IMR-90 (cell line): ENCODE data around the gene GNAT2.

ENCODE experiments used
- BHLHE40 ChIP-seq: fragments of 150-350 bp; IDR thresholded peaks from 2 replicates; pipeline ENCODE4 v1.6.1; 2016; ENCODE audit warnings: mild to moderate bottlenecking, low read depth, low read length
- CEBPB ChIP-seq: IDR thresholded peaks from 2 replicates; pipeline ENCODE4 v1.6.1; 2012; ENCODE audit warnings: low read depth, low read length, improper control_type of control experiment
- MAFK ChIP-seq: IDR thresholded peaks from 2 replicates; pipeline ENCODE4 v1.6.1; 2012; ENCODE audit warnings: low read depth, low read length, improper control_type of control experiment
- MAZ ChIP-seq: IDR thresholded peaks from 2 replicates; pipeline ENCODE4 v1.6.1; 2012; ENCODE audit warnings: low read depth, mild to moderate bottlenecking, low read length, improper control_type of control experiment, moderate library complexity, borderline replicate concordance
- NFE2L2 ChIP-seq: fragments of 150-350 bp; IDR thresholded peaks from 2 replicates; pipeline ENCODE4 v1.6.1; 2016; ENCODE audit warnings: low read depth, mild to moderate bottlenecking, low read length
- POLR2A ChIP-seq: IDR thresholded peaks from 2 replicates; pipeline ENCODE4 v1.6.1; 2012; ENCODE audit warnings: mild to moderate bottlenecking, low read depth, low read length
- RAD21 ChIP-seq: IDR thresholded peaks from 2 replicates; pipeline ENCODE4 v1.6.1; 2012; ENCODE audit warnings: low read length, improper control_type of control experiment
- RCOR1 ChIP-seq: IDR thresholded peaks from 2 replicates; pipeline ENCODE4 v1.6.1; 2012; ENCODE audit warnings: mild to moderate bottlenecking, low read length, improper control_type of control experiment; ENCODE audit not compliant: insufficient replicate concordance
- RFX5 ChIP-seq: IDR thresholded peaks from 2 replicates; pipeline ENCODE4 v1.8.0; 2012; ENCODE audit warnings: low read depth, mild to moderate bottlenecking, low read length, moderate library complexity
- SMC3 ChIP-seq: fragments of 150-350 bp; IDR thresholded peaks from 2 replicates; pipeline ENCODE4 v1.6.1; 2016; ENCODE audit warnings: low read depth, mild to moderate bottlenecking, antibody characterized with exemption, low read length, moderate library complexity
- TF ChIP-seq, protein P1 (sequence below): conservative IDR thresholded peaks from 2 replicates; pipeline ENCODE4 v1.5.1; 2012; ENCODE audit warnings: mild to moderate bottlenecking, low read depth, low read length, improper control_type of control experiment
- TF ChIP-seq, protein P2 (sequence below): fragments of 150-350 bp; IDR thresholded peaks from 2 replicates; pipeline ENCODE4 v1.6.1; 2017; ENCODE audit warnings: mild to moderate bottlenecking, antibody characterized with exemption, low read length, low read depth
- TF ChIP-seq, protein P3 (sequence below): fragments of 150-350 bp; IDR thresholded peaks from 2 replicates; pipeline ENCODE4 v1.6.1; 2016; ENCODE audit warnings: low read depth, mild to moderate bottlenecking, low read length, moderate library complexity, borderline replicate concordance

DNA sequence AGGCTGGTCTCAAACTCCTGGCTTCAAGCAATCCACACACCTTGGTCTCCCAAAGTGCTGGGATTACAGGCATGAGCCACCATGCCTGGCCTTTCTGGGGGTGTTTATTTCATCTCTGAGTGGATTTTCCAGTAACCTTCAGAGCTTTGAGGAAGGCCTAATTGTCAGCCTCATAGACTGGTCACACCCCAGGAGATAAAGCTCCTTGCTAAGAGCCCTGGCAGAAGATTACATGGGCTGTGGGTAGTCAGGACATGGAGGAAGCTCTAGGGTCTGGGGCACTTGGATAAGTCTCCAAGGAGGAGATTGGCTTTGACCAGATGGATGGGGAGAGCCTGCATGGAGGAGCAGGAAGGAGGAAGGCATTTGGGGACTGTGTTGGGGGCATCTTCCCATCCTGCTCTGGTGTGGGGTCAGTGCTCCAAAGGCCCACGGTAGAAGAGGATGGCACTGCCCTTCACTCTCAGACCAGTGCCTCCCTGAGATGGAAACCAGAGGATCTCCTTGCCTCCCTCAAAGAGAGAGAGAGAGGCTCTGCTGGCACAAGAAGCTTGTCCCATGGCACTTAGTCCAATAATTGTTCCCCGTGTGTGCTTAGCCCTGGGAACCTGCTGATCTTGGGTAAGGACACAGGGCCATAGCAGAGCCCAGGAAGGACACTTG, 21.8 kb upstream of the GNAT2 start:
- TF ChIP-seq, protein P1, sequence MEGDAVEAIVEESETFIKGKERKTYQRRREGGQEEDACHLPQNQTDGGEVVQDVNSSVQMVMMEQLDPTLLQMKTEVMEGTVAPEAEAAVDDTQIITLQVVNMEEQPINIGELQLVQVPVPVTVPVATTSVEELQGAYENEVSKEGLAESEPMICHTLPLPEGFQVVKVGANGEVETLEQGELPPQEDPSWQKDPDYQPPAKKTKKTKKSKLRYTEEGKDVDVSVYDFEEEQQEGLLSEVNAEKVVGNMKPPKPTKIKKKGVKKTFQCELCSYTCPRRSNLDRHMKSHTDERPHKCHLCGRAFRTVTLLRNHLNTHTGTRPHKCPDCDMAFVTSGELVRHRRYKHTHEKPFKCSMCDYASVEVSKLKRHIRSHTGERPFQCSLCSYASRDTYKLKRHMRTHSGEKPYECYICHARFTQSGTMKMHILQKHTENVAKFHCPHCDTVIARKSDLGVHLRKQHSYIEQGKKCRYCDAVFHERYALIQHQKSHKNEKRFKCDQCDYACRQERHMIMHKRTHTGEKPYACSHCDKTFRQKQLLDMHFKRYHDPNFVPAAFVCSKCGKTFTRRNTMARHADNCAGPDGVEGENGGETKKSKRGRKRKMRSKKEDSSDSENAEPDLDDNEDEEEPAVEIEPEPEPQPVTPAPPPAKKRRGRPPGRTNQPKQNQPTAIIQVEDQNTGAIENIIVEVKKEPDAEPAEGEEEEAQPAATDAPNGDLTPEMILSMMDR, result no peak
- TF ChIP-seq POLR2A (no peak), MAFK (no peak), CEBPB (no peak), SMC3 (no peak), RFX5 (no peak), BHLHE40 (no peak), MAZ (no peak), RAD21 (no peak), RCOR1 (no peak), NFE2L2 (no peak)
- TF ChIP-seq, protein P2, sequence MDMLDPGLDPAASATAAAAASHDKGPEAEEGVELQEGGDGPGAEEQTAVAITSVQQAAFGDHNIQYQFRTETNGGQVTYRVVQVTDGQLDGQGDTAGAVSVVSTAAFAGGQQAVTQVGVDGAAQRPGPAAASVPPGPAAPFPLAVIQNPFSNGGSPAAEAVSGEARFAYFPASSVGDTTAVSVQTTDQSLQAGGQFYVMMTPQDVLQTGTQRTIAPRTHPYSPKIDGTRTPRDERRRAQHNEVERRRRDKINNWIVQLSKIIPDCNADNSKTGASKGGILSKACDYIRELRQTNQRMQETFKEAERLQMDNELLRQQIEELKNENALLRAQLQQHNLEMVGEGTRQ, result no peak
- TF ChIP-seq, protein P3, sequence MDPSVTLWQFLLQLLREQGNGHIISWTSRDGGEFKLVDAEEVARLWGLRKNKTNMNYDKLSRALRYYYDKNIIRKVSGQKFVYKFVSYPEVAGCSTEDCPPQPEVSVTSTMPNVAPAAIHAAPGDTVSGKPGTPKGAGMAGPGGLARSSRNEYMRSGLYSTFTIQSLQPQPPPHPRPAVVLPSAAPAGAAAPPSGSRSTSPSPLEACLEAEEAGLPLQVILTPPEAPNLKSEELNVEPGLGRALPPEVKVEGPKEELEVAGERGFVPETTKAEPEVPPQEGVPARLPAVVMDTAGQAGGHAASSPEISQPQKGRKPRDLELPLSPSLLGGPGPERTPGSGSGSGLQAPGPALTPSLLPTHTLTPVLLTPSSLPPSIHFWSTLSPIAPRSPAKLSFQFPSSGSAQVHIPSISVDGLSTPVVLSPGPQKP, result no peak
